Measurements from ENCODE around the gene TANGO6. TPM values are rescaled to one million over a fixed set of nuclear protein-coding genes. Genes with fewer than 3 reads are reported as not detected.

Gene TANGO6
- total and polyA plus RNA-seq, 12 donors = 1.9 to 17.9 (median 10.9) TPM

- no peak overlapping the region for H3K27ac ChIP-seq
- no peaks in the 10 kb centered on the region for H3K4me1 ChIP-seq (replicated peaks in 1 of 2)
- WGBS, 4 donors = 85 to 91% (median 88%) methylated on average over 7 of the region's 7 CpGs
- TF ChIP-seq POLR2A (IDR thresholded peaks at IDR 0.05) = no peak
- H3K9me3 ChIP-seq (replicated peaks in 1 of 3) = no peaks in the 10 kb centered on the region
- peaks cover 0 to 19% of the 10 kb centered on the region in 2 donors for H3K36me3 ChIP-seq (replicated peaks in 1 of 2)
- H3K4me3 ChIP-seq = no peak overlapping the region
- DNase-seq = no peak
- intact Hi-C loops (cut with DNase I) = no loop called here
- no peaks in the 10 kb centered on the region for H3K27me3 ChIP-seq
These were observed 30.5 kb downstream of the TANGO6 start for GRCh38 chr16:68873635-68874471.

GRCh38 chr16:68875871-68876270 is 32.5 kb downstream of the TANGO6 start:
- H3K27ac ChIP-seq = no peak overlapping the region
- TF ChIP-seq CTCF (IDR thresholded peaks at IDR 0.05) (no peak), POLR2A (IDR thresholded peaks at IDR 0.05) (no peak)
- DNase-seq = no peak
- H3K4me1 ChIP-seq (replicated peaks in 1 of 2) = no peaks in the 10 kb centered on the region
- no peak overlapping the region for H3K4me3 ChIP-seq
- no peaks in the 10 kb centered on the region for H3K27me3 ChIP-seq
- WGBS, 4 donors = 90 to 98% (median 95%) methylated on average over 3 to 4 of the region's 4 CpGs
- H3K9me3 ChIP-seq (replicated peaks in 1 of 3) = no peaks in the 10 kb centered on the region
- peaks cover 0 to 23% of the 10 kb centered on the region in 2 donors for H3K36me3 ChIP-seq (replicated peaks in 1 of 2)
- intact Hi-C loops (cut with DNase I) = no loop called here

GRCh38 chr16:68883685-68884084 is 40.4 kb downstream of the TANGO6 start:
- WGBS, 4 donors = 90 to 97% (median 97%) methylated on average over 6 of the region's 6 CpGs
- no peak for DNase-seq
- TF ChIP-seq CTCF (IDR thresholded peaks at IDR 0.05) = no peak
- no peak for TF ChIP-seq POLR2A (IDR thresholded peaks at IDR 0.05)
- no peaks in the 10 kb centered on the region for H3K9me3 ChIP-seq (replicated peaks in 1 of 3)
- peaks cover 0 to 4% of the 10 kb centered on the region in 2 donors for H3K36me3 ChIP-seq (replicated peaks in 1 of 2)
- no peak overlapping the region for H3K4me3 ChIP-seq
- intact Hi-C loops (cut with DNase I) = no loop called here
- peaks cover 0 to 11% of the 10 kb centered on the region in 2 donors for H3K4me1 ChIP-seq (replicated peaks in 1 of 2)
- H3K27ac ChIP-seq = no peak overlapping the region
- H3K27me3 ChIP-seq = no peaks in the 10 kb centered on the region

GRCh38 chr16:68884401-68884800 is 41.1 kb downstream of the TANGO6 start:
- Histone ChIP-seq H3K27ac (no peak overlapping the region), H3K9me3 (replicated peaks in 1 of 3) (no peaks in the 10 kb centered on the region), H3K36me3 (replicated peaks in 1 of 2) (peaks cover 0 to 4% of the 10 kb centered on the region in 2 donors), H3K4me1 (replicated peaks in 1 of 2) (peaks cover 0 to 11% of the 10 kb centered on the region in 2 donors), H3K27me3 (no peaks in the 10 kb centered on the region), H3K4me3 (no peak overlapping the region)
- DNase-seq = no peak
- TF ChIP-seq POLR2A (IDR thresholded peaks at IDR 0.05) (no peak), CTCF (IDR thresholded peaks at IDR 0.05) (no peak)
- intact Hi-C loops (cut with DNase I) = no loop called here
- 83 to 94% (median 91%) methylated on average over 1 of the region's 1 CpG for WGBS, 4 donors

Measured in adrenal gland (tissue), 12 donors.